Esophagus squamous epithelium (tissue), 5 donors: ENCODE measurements around the gene C10orf120. TPM values are rescaled to one million over a fixed set of nuclear protein-coding genes. Genes with fewer than 3 reads are reported as not detected.

Experiments
- DNase-seq: peaks from one replicate; lab custom pipeline; 2025; lab: John Stamatoyannopoulos, UW
- H3K27ac ChIP-seq, 4 donors: fragments of 200-600 bp; sonication (generic); one replicate each; pipeline ENCODE4 v1.5.1; 2016 to 2019; ENCODE audit warnings: mild to moderate bottlenecking in 1 of 4
- H3K27me3 ChIP-seq, 4 donors: fragments of 200-600 bp; sonication (generic); 1 replicate in 3 of 4; 2 replicates in 1 of 4; pipeline versions ENCODE4 v1.5.1 to v1.6.0; 2017 to 2021; ENCODE audit warnings: antibody characterized with exemption in 1 of 4
- H3K36me3 ChIP-seq, 3 donors: fragments of 200-600 bp; sonication (generic); one replicate each; pipeline ENCODE4 v1.5.1; 2016 to 2019
- H3K4me1 ChIP-seq, 3 donors: fragments of 200-600 bp; sonication (generic); one replicate each; pipeline ENCODE4 v1.5.1; 2017 to 2019
- H3K4me3 ChIP-seq, 4 donors: fragments of 200-600 bp; sonication (generic); 1 replicate in 3 of 4; 2 replicates in 1 of 4; pipeline ENCODE4 v1.5.1; 2016 to 2019; ENCODE audit warnings: mild to moderate bottlenecking in 2 of 4, moderate library complexity in 1 of 4
- H3K9me3 ChIP-seq, 3 donors: fragments of 200-600 bp; sonication (generic); one replicate each; pipeline ENCODE4 v1.5.1; 2016 to 2019
- POLR2A ChIP-seq, 4 donors: fragments of 450-650 bp; IDR thresholded peaks; one replicate each; pipeline ENCODE4 v1.6.1; 2017; ENCODE audit warnings: antibody characterized with exemption in 4 of 4, mild to moderate bottlenecking in 4 of 4, moderate library complexity in 3 of 4
- WGBS, 2 donors: methylation state at CpG; one replicate each; pipeline ENCODE4 v1.1.5; 2018; 5-methylcytosine and 5-hydroxymethylcytosine counted together
- intact Hi-C: fragments of 100-400 bp; cut with DNase I; formaldehyde crosslinking; loops from one replicate; pipeline ENCODE4 v1.15.0; 2022
- total RNA-seq, 4 donors: library from RNA; depleted of rRNA; stranded (reverse); fragments of >200 nt; gene quantifications; one replicate each; pipeline ENCODE4 v1.1.0, GENCODE V29; 2016
- TF ChIP-seq, protein P1 (sequence below), 6 experiments: fragments of 450-650 bp in 4 of 6; fragments of 200-600 bp in 2 of 6; sonication (generic) in 2 of 6; IDR thresholded peaks; one replicate each; pipeline ENCODE4 v1.5.1; 2016 to 2019; ENCODE audit warnings: antibody characterized with exemption in 6 of 6, mild to moderate bottlenecking in 4 of 6, moderate library complexity in 4 of 6
- donor health status: DM: yes; HTN: yes; CAD: no.

The C10orf120 gene
- total RNA-seq, 4 donors from 2014 or later: not detected

DNA sequence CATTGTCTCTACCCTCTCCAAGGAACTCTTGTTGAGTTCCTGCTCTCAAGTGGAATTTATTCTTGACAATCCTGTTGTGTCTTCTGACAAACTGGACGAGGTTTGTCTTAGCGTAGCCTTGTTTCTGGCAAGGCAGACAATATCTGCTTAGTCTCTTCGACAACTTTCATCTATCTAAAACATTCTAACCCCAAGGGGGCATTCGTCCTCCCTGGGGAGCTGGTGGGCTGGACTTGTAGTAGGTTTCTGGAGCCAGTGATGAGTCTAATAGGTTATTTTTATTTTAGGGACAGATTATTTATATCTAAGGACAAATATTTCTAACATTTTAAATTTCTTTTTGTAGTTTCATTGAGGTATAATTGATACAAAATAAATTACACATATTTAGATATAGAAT lies 7.3 kb upstream of the C10orf120 start:
- 40 to 66% methylated on average over 2 to 4 of the region's 4 CpGs for WGBS, 2 donors

GRCh38 chr10:122706467-122706866 lies 6.8 kb upstream of the C10orf120 start:
- intact Hi-C loops: no loop called here
- TF ChIP-seq POLR2A (IDR thresholded peaks at IDR 0.05): no peak
- TF ChIP-seq, protein P1, sequence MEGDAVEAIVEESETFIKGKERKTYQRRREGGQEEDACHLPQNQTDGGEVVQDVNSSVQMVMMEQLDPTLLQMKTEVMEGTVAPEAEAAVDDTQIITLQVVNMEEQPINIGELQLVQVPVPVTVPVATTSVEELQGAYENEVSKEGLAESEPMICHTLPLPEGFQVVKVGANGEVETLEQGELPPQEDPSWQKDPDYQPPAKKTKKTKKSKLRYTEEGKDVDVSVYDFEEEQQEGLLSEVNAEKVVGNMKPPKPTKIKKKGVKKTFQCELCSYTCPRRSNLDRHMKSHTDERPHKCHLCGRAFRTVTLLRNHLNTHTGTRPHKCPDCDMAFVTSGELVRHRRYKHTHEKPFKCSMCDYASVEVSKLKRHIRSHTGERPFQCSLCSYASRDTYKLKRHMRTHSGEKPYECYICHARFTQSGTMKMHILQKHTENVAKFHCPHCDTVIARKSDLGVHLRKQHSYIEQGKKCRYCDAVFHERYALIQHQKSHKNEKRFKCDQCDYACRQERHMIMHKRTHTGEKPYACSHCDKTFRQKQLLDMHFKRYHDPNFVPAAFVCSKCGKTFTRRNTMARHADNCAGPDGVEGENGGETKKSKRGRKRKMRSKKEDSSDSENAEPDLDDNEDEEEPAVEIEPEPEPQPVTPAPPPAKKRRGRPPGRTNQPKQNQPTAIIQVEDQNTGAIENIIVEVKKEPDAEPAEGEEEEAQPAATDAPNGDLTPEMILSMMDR (IDR thresholded peaks at IDR 0.05): no peak
- WGBS, 2 donors: 73 to 78% methylated on average over 2 of the region's 2 CpGs

More for the DNA sequence above, 7.3 kb upstream of the C10orf120 start:
- H3K4me3 ChIP-seq: no peak overlapping the region
- H3K27ac ChIP-seq: no peak overlapping the region
- TF ChIP-seq, protein P1 (IDR thresholded peaks at IDR 0.05): no peak
- no peak for TF ChIP-seq POLR2A (IDR thresholded peaks at IDR 0.05)
- intact Hi-C loops: no loop called here
- no peaks in the 10 kb centered on the region for H3K36me3 ChIP-seq
- no peaks in the 10 kb centered on the region for H3K4me1 ChIP-seq
- no peak for DNase-seq
- H3K27me3 ChIP-seq: peaks cover 0 to 42% (median 0%) of the 10 kb centered on the region in 4 donors
- no peaks in the 10 kb centered on the region for H3K9me3 ChIP-seq

DNA sequence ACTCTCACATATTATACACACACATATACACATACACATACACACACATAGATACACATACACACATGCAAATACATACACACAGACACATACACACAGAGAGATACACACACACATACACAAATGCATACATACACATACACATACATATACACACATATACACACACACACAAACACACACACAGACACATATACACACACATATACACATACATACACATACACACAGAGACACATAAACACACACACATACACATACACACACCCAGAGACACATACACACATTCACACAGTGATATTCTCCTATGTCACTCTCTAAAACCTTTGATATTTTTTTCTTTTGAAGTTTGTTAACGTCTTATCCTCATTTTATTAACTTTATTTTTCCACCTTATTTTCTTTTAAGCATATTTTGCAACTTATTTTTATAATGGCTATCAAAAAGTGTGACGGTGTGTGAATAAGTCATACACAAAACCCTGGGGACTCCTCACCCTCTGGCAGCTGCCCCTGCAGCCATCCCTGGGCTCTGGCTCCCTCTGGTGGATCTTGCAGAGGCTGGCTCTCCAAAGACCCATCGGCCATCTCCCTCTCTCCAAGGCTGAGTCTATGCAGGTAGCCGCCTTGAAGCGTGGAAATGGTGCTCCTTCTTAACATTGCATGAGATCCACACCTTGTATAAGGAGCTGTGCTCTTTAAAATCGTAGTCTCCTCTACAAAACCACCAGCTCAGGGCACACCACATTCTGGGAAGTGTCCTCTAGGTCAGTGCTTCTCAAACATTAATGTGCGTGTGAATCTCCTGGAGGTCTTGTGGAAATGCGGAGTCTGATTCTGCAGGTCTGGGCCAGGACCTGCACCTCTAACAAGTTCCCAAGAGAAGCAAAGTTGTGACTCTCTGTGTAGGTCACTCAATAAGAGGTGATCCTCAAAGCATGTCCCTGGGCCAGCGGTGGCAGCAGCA lies 4.1 kb upstream of the C10orf120 start:
- H3K27ac ChIP-seq: no peak overlapping the region
- 19 to 33% methylated on average over 4 to 7 of the region's 9 CpGs for WGBS, 2 donors
- no peak for DNase-seq
- H3K4me3 ChIP-seq: no peak overlapping the region
- no peaks in the 10 kb centered on the region for H3K9me3 ChIP-seq
- H3K36me3 ChIP-seq: no peaks in the 10 kb centered on the region
- intact Hi-C loops: no loop called here
- TF ChIP-seq, protein P1 (IDR thresholded peaks at IDR 0.05): peak in 5 of 6 experiments; percentile 62 to 84 (median 69)
- no peak for TF ChIP-seq POLR2A (IDR thresholded peaks at IDR 0.05)
- H3K27me3 ChIP-seq: peaks cover 0 to 13% (median 0%) of the 10 kb centered on the region in 4 donors
- no peaks in the 10 kb centered on the region for H3K4me1 ChIP-seq

More at GRCh38 chr10:122706467-122706866, 6.8 kb upstream of the C10orf120 start:
- Histone ChIP-seq H3K4me1 (no peaks in the 10 kb centered on the region), H3K4me3 (no peak overlapping the region), H3K36me3 (no peaks in the 10 kb centered on the region), H3K27ac (no peak overlapping the region), H3K9me3 (no peaks in the 10 kb centered on the region), H3K27me3 (peaks cover 0 to 37% (median 0%) of the 10 kb centered on the region in 4 donors)
- DNase-seq: no peak

GRCh38 chr10:122702275-122702674 lies 2.6 kb upstream of the C10orf120 start:
- no peaks in the 10 kb centered on the region for H3K36me3 ChIP-seq
- intact Hi-C loops: no loop called here
- H3K9me3 ChIP-seq: no peaks in the 10 kb centered on the region
- peaks cover 0 to 13% (median 0%) of the 10 kb centered on the region in 4 donors for H3K27me3 ChIP-seq
- H3K4me1 ChIP-seq: no peaks in the 10 kb centered on the region
- no peak overlapping the region for H3K27ac ChIP-seq
- no peak overlapping the region for H3K4me3 ChIP-seq
- 61 to 66% methylated on average over 2 of the region's 2 CpGs for WGBS, 2 donors
- TF ChIP-seq, protein P1 (IDR thresholded peaks at IDR 0.05): no peak
- DNase-seq: no peak

DNA sequence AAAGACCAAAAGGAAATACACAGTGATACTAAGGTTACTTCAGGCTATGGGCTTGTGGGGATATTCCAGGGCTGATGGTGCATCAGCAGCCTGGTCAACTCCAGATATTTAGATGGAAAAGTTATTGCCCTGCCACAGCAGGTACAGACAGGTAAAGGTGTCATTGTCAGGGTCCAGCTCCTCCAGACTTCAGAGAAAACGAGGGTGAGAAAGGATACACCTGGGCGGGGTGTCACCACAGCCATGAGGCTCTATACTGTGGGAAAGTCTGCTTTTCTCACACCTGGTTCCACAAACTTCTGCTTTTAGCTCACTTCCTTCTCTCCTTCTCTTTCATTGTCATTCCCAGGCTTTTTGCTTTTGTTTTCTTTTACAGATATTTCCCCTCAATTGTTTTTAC lies 2.0 kb upstream of the C10orf120 start:
- H3K27me3 ChIP-seq: peaks cover 0 to 13% (median 0%) of the 10 kb centered on the region in 4 donors
- DNase-seq: no peak
- intact Hi-C loops: no loop called here
- H3K27ac ChIP-seq: no peak overlapping the region
- no peaks in the 10 kb centered on the region for H3K36me3 ChIP-seq
- WGBS, 2 donors: 30 to 31% methylated on average over 2 of the region's 2 CpGs
- no peaks in the 10 kb centered on the region for H3K9me3 ChIP-seq
- TF ChIP-seq POLR2A (IDR thresholded peaks at IDR 0.05): no peak
- TF ChIP-seq, protein P1 (IDR thresholded peaks at IDR 0.05): no peak
- no peak overlapping the region for H3K4me3 ChIP-seq
- H3K4me1 ChIP-seq: no peaks in the 10 kb centered on the region
